Uterus (tissue), 2 donors: ENCODE measurements around the gene SLC4A11.

Experiments
- CTCF ChIP-seq, 4 experiments: fragments of 200-600 bp in 2 of 4; fragments of 450-650 bp in 2 of 4; sonication (generic) in 2 of 4; IDR thresholded peaks; one replicate each; pipeline ENCODE4 v1.5.1; 2016 to 2019; ENCODE audit warnings: antibody characterized with exemption in 4 of 4, mild to moderate bottlenecking in 2 of 4, moderate library complexity in 1 of 4
- POLR2A ChIP-seq, 2 donors: fragments of 450-650 bp; IDR thresholded peaks; one replicate each; pipeline ENCODE4 v1.6.1; 2016; ENCODE audit warnings: antibody characterized with exemption in 2 of 2, mild to moderate bottlenecking in 1 of 2, moderate library complexity in 1 of 2

GRCh38 chr20:3258429-3258828, 19.4 kb upstream of the SLC4A11 start:
- no peak for TF ChIP-seq POLR2A (IDR thresholded peaks at IDR 0.05)
- TF ChIP-seq CTCF (IDR thresholded peaks at IDR 0.05): no peak
